WTC11 (cell line): ENCODE data around the gene SLC10A7. TPM values are rescaled to one million over a fixed set of nuclear protein-coding genes. Genes with fewer than 3 reads are reported as not detected.

Experiments
- ATAC-seq: fragments of 200-7000 bp; cut with Tn5 transposase; 2 replicates; pipeline ENCODE4 v1.10.0; 2021; ENCODE audit warnings: mild to moderate bottlenecking, moderate library complexity
- CTCF ChIA-PET: fragments of 300-600 bp; sonication (Branson Sonifier 250); formaldehyde crosslinking; loops from one replicate; lab custom pipeline; 2021; ENCODE audit warnings: antibody characterized with exemption; lab: Charles Lee
- POLR2A ChIA-PET: fragments of 350-600 bp; sonication (Branson Sonifier 250); formaldehyde crosslinking; loops from one replicate; lab custom pipeline; 2021; ENCODE audit warnings: antibody characterized with exemption; lab: Charles Lee
- DNase-seq: peaks from one replicate; pipeline ENCODE4 v3.0.0; 2021; ENCODE audit warnings: low spot score
- H3K27ac Mint-ChIP-seq: 2 replicates; pipeline ENCODE4 v1.8.0; 2021; ENCODE audit warnings: mixed read lengths
- H3K27me3 Mint-ChIP-seq: 2 replicates; pipeline ENCODE4 v1.8.0; 2021; ENCODE audit warnings: low read depth, mild to moderate bottlenecking, moderate library complexity, mixed read lengths
- H3K36me3 Mint-ChIP-seq: 2 replicates; pipeline ENCODE4 v1.8.0; 2021; ENCODE audit warnings: mixed read lengths
- H3K4me1 Mint-ChIP-seq: 2 replicates; pipeline ENCODE4 v1.8.0; 2022; ENCODE audit warnings: mixed read lengths
- H3K4me3 Mint-ChIP-seq: 2 replicates; pipeline ENCODE4 v1.8.0; 2021; ENCODE audit warnings: mild to moderate bottlenecking, moderate library complexity, mixed read lengths
- H3K9me3 Mint-ChIP-seq: 2 replicates; pipeline ENCODE4 v1.8.0; 2021; ENCODE audit warnings: mixed read lengths
- AR ChIP-seq: fragments of 250-450 bp; sonication (Bioruptor Pico); IDR thresholded peaks from 2 replicates; pipeline ENCODE4 v1.9.0; 2021; ENCODE audit warnings: mild to moderate bottlenecking
- ETV6 ChIP-seq: sonication (generic); formaldehyde crosslinking; IDR thresholded peaks from 2 replicates; pipeline ENCODE4 v1.8.1; 2022; ENCODE audit warnings: mild to moderate bottlenecking, missing genetic modification reagents
- FOXK1 ChIP-seq: sonication (generic); formaldehyde crosslinking; IDR thresholded peaks from 2 replicates; pipeline ENCODE4 v1.8.0; 2022; ENCODE audit warnings: mild to moderate bottlenecking, moderate library complexity, missing genetic modification reagents
- JUN ChIP-seq: sonication (generic); formaldehyde crosslinking; IDR thresholded peaks from 2 replicates; pipeline ENCODE4 v1.8.0; 2023; ENCODE audit warnings: mild to moderate bottlenecking, missing genetic modification reagents
- KAT7 ChIP-seq: sonication (generic); formaldehyde crosslinking; IDR thresholded peaks from 2 replicates; pipeline ENCODE4 v1.8.1; 2023; ENCODE audit warnings: missing genetic modification reagents, mild to moderate bottlenecking, borderline replicate concordance
- NR2C2 ChIP-seq: sonication (generic); formaldehyde crosslinking; IDR thresholded peaks from 2 replicates; pipeline ENCODE4 v1.8.0; 2022; ENCODE audit warnings: mild to moderate bottlenecking, missing genetic modification reagents
- OVOL2 ChIP-seq: fragments of 250-450 bp; sonication (Bioruptor Pico); IDR thresholded peaks from 2 replicates; pipeline ENCODE4 v1.9.0; 2021; ENCODE audit warnings: mild to moderate bottlenecking, borderline replicate concordance
- SMAD3 ChIP-seq: sonication (generic); formaldehyde crosslinking; IDR thresholded peaks from 2 replicates; pipeline ENCODE4 v1.8.0; 2022; ENCODE audit warnings: missing genetic modification reagents, mild to moderate bottlenecking, borderline replicate concordance
- SMAD4 ChIP-seq: sonication (generic); formaldehyde crosslinking; IDR thresholded peaks from 2 replicates; pipeline ENCODE4 v1.8.0; 2022; ENCODE audit warnings: mild to moderate bottlenecking, missing genetic modification reagents
- SOX15 ChIP-seq: fragments of 250-450 bp; sonication (Bioruptor Pico); IDR thresholded peaks from 2 replicates; pipeline ENCODE4 v1.9.0; 2021; ENCODE audit warnings: mild to moderate bottlenecking
- SP1 ChIP-seq: sonication (generic); formaldehyde crosslinking; conservative IDR thresholded peaks from 2 replicates; pipeline ENCODE4 v1.8.1; 2022; ENCODE audit warnings: missing genetic modification reagents
- TCF7 ChIP-seq: sonication (generic); formaldehyde crosslinking; IDR thresholded peaks from 2 replicates; pipeline ENCODE4 v1.8.0; 2022; ENCODE audit warnings: mild to moderate bottlenecking, low read depth, missing genetic modification reagents, moderate library complexity
- TP53 ChIP-seq: sonication (generic); formaldehyde crosslinking; IDR thresholded peaks from 2 replicates; pipeline ENCODE4 v1.8.1; 2023; ENCODE audit warnings: mild to moderate bottlenecking, missing genetic modification reagents
- ZBTB21 ChIP-seq: sonication (generic); formaldehyde crosslinking; IDR thresholded peaks from 2 replicates; pipeline ENCODE4 v1.8.1; 2023; ENCODE audit warnings: mild to moderate bottlenecking, missing genetic modification reagents, borderline replicate concordance
- ZNF121 ChIP-seq: sonication (generic); formaldehyde crosslinking; IDR thresholded peaks from 2 replicates; pipeline ENCODE4 v1.8.0; 2023; ENCODE audit warnings: missing genetic modification reagents
- total RNA-seq: library from RNA; stranded (reverse); gene quantifications from 3 replicates; pipeline ENCODE4 v1.2.3, GENCODE V29; 2021
- TF ChIP-seq, protein P1 (sequence below): fragments of 200-600 bp; IDR thresholded peaks from 2 replicates; pipeline ENCODE4 v1.8.0; 2022; ENCODE audit warnings: antibody characterized with exemption
- TF ChIP-seq, protein P2 (sequence below): sonication (generic); formaldehyde crosslinking; IDR thresholded peaks from 2 replicates; pipeline ENCODE4 v1.8.0; 2023; ENCODE audit warnings: missing genetic modification reagents
- TF ChIP-seq, protein P3 (sequence below): fragments of 250-450 bp; sonication (Bioruptor Pico); conservative IDR thresholded peaks from 2 replicates; pipeline ENCODE4 v1.9.0; 2021; ENCODE audit warnings: mild to moderate bottlenecking
- TF ChIP-seq, protein P4 (sequence below): sonication (generic); formaldehyde crosslinking; IDR thresholded peaks from 2 replicates; pipeline ENCODE4 v1.8.1; 2023; ENCODE audit warnings: mild to moderate bottlenecking, missing genetic modification reagents
- TF ChIP-seq, protein P5 (sequence below): sonication (generic); formaldehyde crosslinking; IDR thresholded peaks from 2 replicates; pipeline ENCODE4 v1.8.0; 2023; ENCODE audit warnings: missing genetic modification reagents, mild to moderate bottlenecking, borderline replicate concordance

Gene SLC10A7
- total RNA-seq, 1 experiment from 2014 or later = 5.0 TPM

GRCh38 chr4:146379744-146380143 lies 142.0 kb downstream of the SLC10A7 start:
- Mint-ChIP-seq H3K9me3 (peaks cover 15% of the 10 kb centered on the region), H3K27me3 (no peaks in the 10 kb centered on the region), H3K27ac (no peak overlapping the region), H3K4me1 (peaks cover 18% of the 10 kb centered on the region), H3K4me3 (no peak overlapping the region), H3K36me3 (peaks cover 6% of the 10 kb centered on the region; the same call in 1 of the 2 replicates)
- ChIA-PET CTCF (no interaction called here), POLR2A (no interaction called here)
- DNase-seq (no peak), ATAC-seq (no peak)
- TF ChIP-seq, protein P1, sequence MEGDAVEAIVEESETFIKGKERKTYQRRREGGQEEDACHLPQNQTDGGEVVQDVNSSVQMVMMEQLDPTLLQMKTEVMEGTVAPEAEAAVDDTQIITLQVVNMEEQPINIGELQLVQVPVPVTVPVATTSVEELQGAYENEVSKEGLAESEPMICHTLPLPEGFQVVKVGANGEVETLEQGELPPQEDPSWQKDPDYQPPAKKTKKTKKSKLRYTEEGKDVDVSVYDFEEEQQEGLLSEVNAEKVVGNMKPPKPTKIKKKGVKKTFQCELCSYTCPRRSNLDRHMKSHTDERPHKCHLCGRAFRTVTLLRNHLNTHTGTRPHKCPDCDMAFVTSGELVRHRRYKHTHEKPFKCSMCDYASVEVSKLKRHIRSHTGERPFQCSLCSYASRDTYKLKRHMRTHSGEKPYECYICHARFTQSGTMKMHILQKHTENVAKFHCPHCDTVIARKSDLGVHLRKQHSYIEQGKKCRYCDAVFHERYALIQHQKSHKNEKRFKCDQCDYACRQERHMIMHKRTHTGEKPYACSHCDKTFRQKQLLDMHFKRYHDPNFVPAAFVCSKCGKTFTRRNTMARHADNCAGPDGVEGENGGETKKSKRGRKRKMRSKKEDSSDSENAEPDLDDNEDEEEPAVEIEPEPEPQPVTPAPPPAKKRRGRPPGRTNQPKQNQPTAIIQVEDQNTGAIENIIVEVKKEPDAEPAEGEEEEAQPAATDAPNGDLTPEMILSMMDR = no peak
- TF ChIP-seq TP53 (CRISPR knock-in tag) (no peak), ZNF121 (CRISPR knock-in tag) (no peak), JUN (CRISPR knock-in tag) (no peak), SMAD4 (no peak), SP1 (CRISPR knock-in tag) (no peak)
- TF ChIP-seq, protein P2, sequence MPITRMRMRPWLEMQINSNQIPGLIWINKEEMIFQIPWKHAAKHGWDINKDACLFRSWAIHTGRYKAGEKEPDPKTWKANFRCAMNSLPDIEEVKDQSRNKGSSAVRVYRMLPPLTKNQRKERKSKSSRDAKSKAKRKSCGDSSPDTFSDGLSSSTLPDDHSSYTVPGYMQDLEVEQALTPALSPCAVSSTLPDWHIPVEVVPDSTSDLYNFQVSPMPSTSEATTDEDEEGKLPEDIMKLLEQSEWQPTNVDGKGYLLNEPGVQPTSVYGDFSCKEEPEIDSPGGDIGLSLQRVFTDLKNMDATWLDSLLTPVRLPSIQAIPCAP (CRISPR knock-in tag) = no peak
- TF ChIP-seq, protein P3, sequence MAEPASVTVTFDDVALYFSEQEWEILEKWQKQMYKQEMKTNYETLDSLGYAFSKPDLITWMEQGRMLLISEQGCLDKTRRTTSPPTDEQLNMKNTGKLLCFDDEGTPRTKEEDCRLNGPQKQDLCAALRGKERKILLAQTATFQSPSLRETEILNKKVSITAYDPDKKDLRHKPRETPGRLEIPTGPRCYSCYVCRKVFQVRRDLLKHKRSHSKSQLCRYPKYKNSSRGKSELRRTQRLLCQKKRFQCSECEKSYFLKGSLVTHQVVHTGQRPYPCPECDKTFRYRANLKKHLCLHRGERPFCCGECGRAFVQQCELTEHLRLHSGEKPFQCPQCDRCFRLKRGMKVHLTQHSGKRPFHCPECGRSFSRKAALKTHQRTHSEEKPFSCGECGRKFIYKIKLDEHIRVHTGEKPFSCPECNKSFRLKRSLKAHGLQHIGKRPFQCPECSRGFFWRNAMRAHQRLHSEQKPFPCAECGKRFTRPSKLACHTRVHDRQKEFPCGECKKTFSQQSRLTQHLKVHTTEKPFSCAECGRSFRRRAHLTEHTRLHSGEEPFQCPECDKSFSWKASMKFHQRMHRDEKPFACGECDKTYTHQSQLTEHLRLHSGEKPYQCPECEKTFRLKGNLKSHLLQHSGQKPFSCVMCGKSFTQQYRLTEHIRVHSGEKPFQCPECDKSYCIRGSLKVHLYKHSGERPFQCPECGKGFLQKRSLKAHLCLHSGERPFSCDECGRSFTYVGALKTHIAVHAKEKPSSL (CRISPR knock-in tag) = no peak
- TF ChIP-seq, protein P4, sequence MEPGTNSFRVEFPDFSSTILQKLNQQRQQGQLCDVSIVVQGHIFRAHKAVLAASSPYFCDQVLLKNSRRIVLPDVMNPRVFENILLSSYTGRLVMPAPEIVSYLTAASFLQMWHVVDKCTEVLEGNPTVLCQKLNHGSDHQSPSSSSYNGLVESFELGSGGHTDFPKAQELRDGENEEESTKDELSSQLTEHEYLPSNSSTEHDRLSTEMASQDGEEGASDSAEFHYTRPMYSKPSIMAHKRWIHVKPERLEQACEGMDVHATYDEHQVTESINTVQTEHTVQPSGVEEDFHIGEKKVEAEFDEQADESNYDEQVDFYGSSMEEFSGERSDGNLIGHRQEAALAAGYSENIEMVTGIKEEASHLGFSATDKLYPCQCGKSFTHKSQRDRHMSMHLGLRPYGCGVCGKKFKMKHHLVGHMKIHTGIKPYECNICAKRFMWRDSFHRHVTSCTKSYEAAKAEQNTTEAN = no peak

- H3K27ac Mint-ChIP-seq = no peak overlapping the region
- TF ChIP-seq, protein P5, sequence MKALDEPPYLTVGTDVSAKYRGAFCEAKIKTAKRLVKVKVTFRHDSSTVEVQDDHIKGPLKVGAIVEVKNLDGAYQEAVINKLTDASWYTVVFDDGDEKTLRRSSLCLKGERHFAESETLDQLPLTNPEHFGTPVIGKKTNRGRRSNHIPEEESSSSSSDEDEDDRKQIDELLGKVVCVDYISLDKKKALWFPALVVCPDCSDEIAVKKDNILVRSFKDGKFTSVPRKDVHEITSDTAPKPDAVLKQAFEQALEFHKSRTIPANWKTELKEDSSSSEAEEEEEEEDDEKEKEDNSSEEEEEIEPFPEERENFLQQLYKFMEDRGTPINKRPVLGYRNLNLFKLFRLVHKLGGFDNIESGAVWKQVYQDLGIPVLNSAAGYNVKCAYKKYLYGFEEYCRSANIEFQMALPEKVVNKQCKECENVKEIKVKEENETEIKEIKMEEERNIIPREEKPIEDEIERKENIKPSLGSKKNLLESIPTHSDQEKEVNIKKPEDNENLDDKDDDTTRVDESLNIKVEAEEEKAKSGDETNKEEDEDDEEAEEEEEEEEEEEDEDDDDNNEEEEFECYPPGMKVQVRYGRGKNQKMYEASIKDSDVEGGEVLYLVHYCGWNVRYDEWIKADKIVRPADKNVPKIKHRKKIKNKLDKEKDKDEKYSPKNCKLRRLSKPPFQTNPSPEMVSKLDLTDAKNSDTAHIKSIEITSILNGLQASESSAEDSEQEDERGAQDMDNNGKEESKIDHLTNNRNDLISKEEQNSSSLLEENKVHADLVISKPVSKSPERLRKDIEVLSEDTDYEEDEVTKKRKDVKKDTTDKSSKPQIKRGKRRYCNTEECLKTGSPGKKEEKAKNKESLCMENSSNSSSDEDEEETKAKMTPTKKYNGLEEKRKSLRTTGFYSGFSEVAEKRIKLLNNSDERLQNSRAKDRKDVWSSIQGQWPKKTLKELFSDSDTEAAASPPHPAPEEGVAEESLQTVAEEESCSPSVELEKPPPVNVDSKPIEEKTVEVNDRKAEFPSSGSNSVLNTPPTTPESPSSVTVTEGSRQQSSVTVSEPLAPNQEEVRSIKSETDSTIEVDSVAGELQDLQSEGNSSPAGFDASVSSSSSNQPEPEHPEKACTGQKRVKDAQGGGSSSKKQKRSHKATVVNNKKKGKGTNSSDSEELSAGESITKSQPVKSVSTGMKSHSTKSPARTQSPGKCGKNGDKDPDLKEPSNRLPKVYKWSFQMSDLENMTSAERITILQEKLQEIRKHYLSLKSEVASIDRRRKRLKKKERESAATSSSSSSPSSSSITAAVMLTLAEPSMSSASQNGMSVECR (CRISPR knock-in tag) = no peak
- TF ChIP-seq ZNF121 (CRISPR knock-in tag) = no peak
- no peak for TF ChIP-seq OVOL2 (CRISPR knock-in tag)
- TF ChIP-seq JUN (CRISPR knock-in tag) = no peak
- no peak for TF ChIP-seq KAT7 (CRISPR knock-in tag)
- no peak for TF ChIP-seq TCF7 (CRISPR knock-in tag)
- TF ChIP-seq FOXK1 (CRISPR knock-in tag) = no peak
- no peak for TF ChIP-seq SOX15 (CRISPR knock-in tag)
- TF ChIP-seq NR2C2 = no peak
- TF ChIP-seq SMAD3 (CRISPR knock-in tag) = no peak
- TF ChIP-seq ZBTB21 (CRISPR knock-in tag) = no peak
- no peak for TF ChIP-seq ETV6
- no peak for TF ChIP-seq AR (CRISPR knock-in tag)
- ChIA-PET CTCF (no interaction called here), POLR2A (no interaction called here)
- no peak overlapping the region for H3K4me3 Mint-ChIP-seq
- DNase-seq (no peak), ATAC-seq (no peak)
- H3K9me3 Mint-ChIP-seq = peaks cover 13% of the 10 kb centered on the region
- H3K36me3 Mint-ChIP-seq = peaks cover 6% of the 10 kb centered on the region; the same call in 1 of the 2 replicates
- peaks cover 12% of the 10 kb centered on the region for H3K4me1 Mint-ChIP-seq
- no peaks in the 10 kb centered on the region for H3K27me3 Mint-ChIP-seq
These were observed 149.9 kb downstream of the SLC10A7 start for GRCh38 chr4:146371812-146372211.
